Coronary artery (tissue), 2 donors: Measurements from ENCODE around the gene PLOD2.

Experiments
- DNase-seq: peaks from one replicate; pipeline ENCODE4 v3.0.0-alpha.2; 2017; ENCODE audit warnings: low spot score
- H3K27ac ChIP-seq, 2 donors: fragments of 200-600 bp; sonication (generic); one replicate each; pipeline ENCODE4 v1.5.1; 2016 to 2019
- H3K4me3 ChIP-seq: fragments of 200-600 bp; sonication (generic); 2 replicates; pipeline ENCODE4 v1.5.1; 2016; ENCODE audit warnings: mild to moderate bottlenecking, moderate library complexity
- CTCF ChIP-seq: fragments of 200-600 bp; sonication (generic); IDR thresholded peaks from one replicate; pipeline ENCODE4 v1.5.1; 2019; ENCODE audit warnings: antibody characterized with exemption

Gene PLOD2

GRCh38 chr3:146162561-146162960, 1.6 kb upstream of the PLOD2 start:
- no peak for TF ChIP-seq CTCF
- peak overlapping the region; percentile 96 for H3K27ac ChIP-seq
- H3K4me3 ChIP-seq = no peak overlapping the region
- DNase-seq = no peak

- peak overlapping the region; percentile 85 for H3K4me3 ChIP-seq
- DNase-seq = no peak
- no peak for TF ChIP-seq CTCF
Measured at GRCh38 chr3:146161663-146162002, 649 bp upstream of the PLOD2 start.

GRCh38 chr3:146160321-146160963, 542 bp downstream of the PLOD2 start:
- DNase-seq = peak; percentile 84
- Histone ChIP-seq H3K4me3 (peak overlapping the region; percentile 85), H3K27ac (peak overlapping the region; percentile 96)
- TF ChIP-seq CTCF = peak; percentile 1

More at GRCh38 chr3:146161663-146162002, 649 bp upstream of the PLOD2 start:
- H3K27ac ChIP-seq = peak overlapping the region; percentile 96

- no peak for DNase-seq
- Histone ChIP-seq H3K27ac (peak overlapping the region; percentile 96), H3K4me3 (peak overlapping the region; percentile 85)
- TF ChIP-seq CTCF = peak; percentile 21
Measured at GRCh38 chr3:146159616-146160320, 1.2 kb downstream of the PLOD2 start.

GRCh38 chr3:146159037-146159436, 1.9 kb downstream of the PLOD2 start:
- no peak for TF ChIP-seq CTCF
- peak overlapping the region; percentile 96 for H3K27ac ChIP-seq
- peak overlapping the region; percentile 85 for H3K4me3 ChIP-seq
- DNase-seq = no peak

GRCh38 chr3:146157325-146158060, 3.5 kb downstream of the PLOD2 start:
- peak overlapping the region; percentile 96 for H3K27ac ChIP-seq
- no peak for TF ChIP-seq CTCF
- no peak for DNase-seq
- H3K4me3 ChIP-seq = peak overlapping the region; percentile 85
